ENCODE data around the gene PHACTR4.
"Not testable (repeated sequence)": the region's sequence is repeated elsewhere in the genome, so short reads cannot be mapped to it uniquely, and the experiment has no call there.

Gene PHACTR4

GRCh38 chr1:28369371-28370238 is at the start of gene PHACTR4:
Gene PHACTR4, plus strand, starts transcription at chr1:28369740. Its CDS starts 37,708 bp downstream, at chr1:28407448.
- peak; percentile 100 for DNase-seq

GRCh38 chr1:28322194-28322593 is 47.3 kb upstream of the PHACTR4 start:
- DNase-seq = no peak

- DNase-seq = no peak
Measured at GRCh38 chr1:28323720-28324119, 45.8 kb upstream of the PHACTR4 start.

GRCh38 chr1:28326515-28326914 is 43.0 kb upstream of the PHACTR4 start:
- no peak for DNase-seq

GRCh38 chr1:28326984-28327383 is 42.6 kb upstream of the PHACTR4 start:
- DNase-seq = no peak

- not testable (repeated sequence) for DNase-seq
Measured at GRCh38 chr1:28327431-28327830, 42.1 kb upstream of the PHACTR4 start.

GRCh38 chr1:28328228-28328648 is 41.3 kb upstream of the PHACTR4 start:
- no peak for DNase-seq

- DNase-seq = no peak
Measured at GRCh38 chr1:28329395-28330153, 40.0 kb upstream of the PHACTR4 start.

- no peak for DNase-seq
Measured at GRCh38 chr1:28338897-28339296, 30.6 kb upstream of the PHACTR4 start.

- no peak for DNase-seq
Measured at GRCh38 chr1:28339551-28339950, 30.0 kb upstream of the PHACTR4 start.

- DNase-seq = no peak
Measured at GRCh38 chr1:28340221-28340974, 29.1 kb upstream of the PHACTR4 start.

GRCh38 chr1:28341591-28341990 is 27.9 kb upstream of the PHACTR4 start:
- DNase-seq = no peak

GRCh38 chr1:28343405-28343804 is 26.1 kb upstream of the PHACTR4 start:
- DNase-seq = no peak

- not testable (repeated sequence) for DNase-seq
Measured at GRCh38 chr1:28353248-28353810, 16.2 kb upstream of the PHACTR4 start.

GRCh38 chr1:28354121-28354520 is 15.4 kb upstream of the PHACTR4 start:
- no peak for DNase-seq

GRCh38 chr1:28358716-28359115 is 10.8 kb upstream of the PHACTR4 start:
- no peak for DNase-seq

GRCh38 chr1:28359592-28360239 is 9.8 kb upstream of the PHACTR4 start:
- DNase-seq = peak; percentile 70

GRCh38 chr1:28364888-28365287 is 4.7 kb upstream of the PHACTR4 start:
- DNase-seq = no peak

GRCh38 chr1:28365864-28366263 is 3.7 kb upstream of the PHACTR4 start:
- DNase-seq = peak; percentile 83

GRCh38 chr1:28368608-28369007 is 932 bp upstream of the PHACTR4 start:
- DNase-seq = not testable (repeated sequence)

GRCh38 chr1:28370239-28371009 is 884 bp downstream of the PHACTR4 start:
- peak; percentile 40 for DNase-seq

GRCh38 chr1:28371010-28371377 is 1.5 kb downstream of the PHACTR4 start:
- DNase-seq = no peak

All from DMS153 (cell line).